Esophagus squamous epithelium (tissue), 5 donors: ENCODE data around the gene PXYLP1. TPM values are rescaled to one million over a fixed set of nuclear protein-coding genes. Genes with fewer than 3 reads are reported as not detected.
"Not testable (repeated sequence)": the region's sequence is repeated elsewhere in the genome, so short reads cannot be mapped to it uniquely, and the experiment has no call there.

Experiments
- DNase-seq: peaks from one replicate; lab custom pipeline; 2025; lab: John Stamatoyannopoulos, UW
- H3K27ac ChIP-seq, 4 donors: fragments of 200-600 bp; sonication (generic); one replicate each; pipeline ENCODE4 v1.5.1; 2016 to 2019; ENCODE audit warnings: mild to moderate bottlenecking in 1 of 4
- H3K27me3 ChIP-seq, 4 donors: fragments of 200-600 bp; sonication (generic); 1 replicate in 3 of 4; 2 replicates in 1 of 4; pipeline versions ENCODE4 v1.5.1 to v1.6.0; 2017 to 2021; ENCODE audit warnings: antibody characterized with exemption in 1 of 4
- H3K36me3 ChIP-seq, 3 donors: fragments of 200-600 bp; sonication (generic); one replicate each; pipeline ENCODE4 v1.5.1; 2016 to 2019
- H3K4me1 ChIP-seq, 3 donors: fragments of 200-600 bp; sonication (generic); one replicate each; pipeline ENCODE4 v1.5.1; 2017 to 2019
- H3K4me3 ChIP-seq, 4 donors: fragments of 200-600 bp; sonication (generic); 1 replicate in 3 of 4; 2 replicates in 1 of 4; pipeline ENCODE4 v1.5.1; 2016 to 2019; ENCODE audit warnings: mild to moderate bottlenecking in 2 of 4, moderate library complexity in 1 of 4
- H3K9me3 ChIP-seq, 3 donors: fragments of 200-600 bp; sonication (generic); one replicate each; pipeline ENCODE4 v1.5.1; 2016 to 2019
- CTCF ChIP-seq, 6 experiments: fragments of 450-650 bp in 4 of 6; fragments of 200-600 bp in 2 of 6; sonication (generic) in 2 of 6; IDR thresholded peaks; one replicate each; pipeline ENCODE4 v1.5.1; 2016 to 2019; ENCODE audit warnings: antibody characterized with exemption in 6 of 6, mild to moderate bottlenecking in 4 of 6, moderate library complexity in 4 of 6
- POLR2A ChIP-seq, 4 donors: fragments of 450-650 bp; IDR thresholded peaks; one replicate each; pipeline ENCODE4 v1.6.1; 2017; ENCODE audit warnings: antibody characterized with exemption in 4 of 4, mild to moderate bottlenecking in 4 of 4, moderate library complexity in 3 of 4
- WGBS, 2 donors: methylation state at CpG; one replicate each; pipeline ENCODE4 v1.1.5; 2018; 5-methylcytosine and 5-hydroxymethylcytosine counted together
- intact Hi-C: fragments of 100-400 bp; cut with DNase I; formaldehyde crosslinking; loops from one replicate; pipeline ENCODE4 v1.15.0; 2022
- total RNA-seq, 4 donors: library from RNA; depleted of rRNA; stranded (reverse); fragments of >200 nt; gene quantifications; one replicate each; pipeline ENCODE4 v1.1.0, GENCODE V29; 2016
- donor health status: DM: yes; HTN: yes; CAD: no.

PXYLP1 gene
- total RNA-seq, 4 donors from 2014 or later = 2.9 to 7.8 (median 4.1) TPM

DNA sequence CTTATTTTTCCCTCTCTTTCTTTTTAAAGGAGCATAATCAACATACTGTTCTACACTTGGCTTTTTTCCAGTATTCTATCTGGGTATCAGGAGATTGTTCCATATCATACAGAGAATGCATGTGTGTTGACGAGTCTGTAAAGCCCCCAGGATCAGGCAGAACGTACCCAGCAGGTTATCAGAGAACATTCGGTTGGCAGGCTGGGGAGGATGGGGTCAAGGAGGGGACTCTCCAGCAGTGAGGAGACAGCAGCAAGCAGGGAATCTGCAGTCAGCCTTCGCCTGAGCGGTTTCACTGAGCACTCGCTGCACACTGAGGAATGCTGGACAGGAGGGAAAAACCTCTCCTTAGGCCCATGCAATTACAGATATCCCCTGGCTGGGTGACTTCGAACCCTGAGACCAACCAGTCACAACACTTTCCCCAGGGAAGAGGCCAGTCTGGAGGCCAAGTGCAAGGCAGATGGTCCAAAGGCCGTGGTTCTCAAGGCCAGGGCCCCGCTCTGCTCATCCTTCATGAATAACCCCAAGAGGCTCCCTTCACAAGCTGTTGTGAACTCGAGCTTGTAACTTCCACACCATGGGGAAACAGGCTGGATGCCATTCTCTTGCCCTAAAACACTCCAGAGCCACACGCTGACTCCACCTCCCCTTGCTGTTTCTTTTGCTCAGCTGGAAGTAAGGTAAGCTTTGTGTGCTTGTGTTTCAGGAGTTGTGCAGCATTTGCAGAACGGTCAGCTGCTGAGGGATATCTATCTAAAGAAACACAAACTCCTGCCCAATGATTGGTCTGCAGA is 60.1 kb downstream of the PXYLP1 start:
- no peak for DNase-seq
- WGBS, 2 donors = 75 to 89% methylated on average over 7 to 11 of the region's 12 CpGs
- intact Hi-C loops = no loop called here

GRCh38 chr3:141292356-141293058 is 60.9 kb downstream of the PXYLP1 start:
- H3K27ac ChIP-seq = peak overlapping the region in 2 of 4 donors; percentile 2 to 10

More for the DNA sequence above, 60.1 kb downstream of the PXYLP1 start:
- Histone ChIP-seq H3K36me3 (peaks cover 0 to 11% (median 0%) of the 10 kb centered on the region in 3 donors), H3K27ac (peak overlapping the region in 1 of 4 donors; percentile 21), H3K4me3 (no peak overlapping the region), H3K9me3 (no peaks in the 10 kb centered on the region), H3K27me3 (no peaks in the 10 kb centered on the region), H3K4me1 (peaks cover 0 to 16% (median 5%) of the 10 kb centered on the region in 3 donors)
- TF ChIP-seq CTCF (IDR thresholded peaks at IDR 0.05) (no peak), POLR2A (IDR thresholded peaks at IDR 0.05) (no peak)

DNA sequence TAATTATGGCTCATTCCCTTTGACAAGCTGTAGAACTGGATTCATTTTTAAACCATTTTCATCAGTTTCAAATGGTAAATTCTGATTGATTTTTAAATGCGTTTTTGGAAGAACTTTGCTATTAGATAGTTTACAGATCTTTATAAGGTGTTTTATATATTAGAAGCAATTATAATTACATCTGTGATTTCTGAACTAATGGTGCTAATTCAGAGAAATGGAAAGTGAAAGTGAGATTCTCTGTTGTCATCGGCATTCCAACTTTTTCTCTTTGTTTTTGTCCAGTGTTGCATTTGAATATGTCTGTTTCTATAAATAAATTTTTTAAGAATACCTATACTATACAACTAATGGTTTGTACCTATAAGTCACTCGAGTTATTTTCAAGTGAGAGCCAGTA is 62.7 kb downstream of the PXYLP1 start:
- Histone ChIP-seq H3K4me3 (peak overlapping the region in 3 of 4 donors; percentile 30 to 60 (median 35)), H3K4me1 (peaks cover 0 to 16% (median 5%) of the 10 kb centered on the region in 3 donors), H3K9me3 (no peaks in the 10 kb centered on the region), H3K27me3 (no peaks in the 10 kb centered on the region), H3K27ac (peak overlapping the region in 2 of 4 donors; percentile 31 to 59), H3K36me3 (no peaks in the 10 kb centered on the region)
- DNase-seq = no peak
- 11 to 19% methylated on average over 3 of the region's 3 CpGs for WGBS, 2 donors
- TF ChIP-seq POLR2A (IDR thresholded peaks at IDR 0.05) = no peak
- no peak for TF ChIP-seq CTCF (IDR thresholded peaks at IDR 0.05)
- intact Hi-C loops = no loop called here

More at GRCh38 chr3:141292356-141293058, 60.9 kb downstream of the PXYLP1 start:
- TF ChIP-seq POLR2A (IDR thresholded peaks at IDR 0.05) (no peak), CTCF (IDR thresholded peaks at IDR 0.05) (no peak)
- Histone ChIP-seq H3K4me1 (peaks cover 0 to 16% (median 5%) of the 10 kb centered on the region in 3 donors), H3K27me3 (no peaks in the 10 kb centered on the region), H3K4me3 (no peak overlapping the region), H3K36me3 (peaks cover 0 to 11% (median 0%) of the 10 kb centered on the region in 3 donors), H3K9me3 (no peaks in the 10 kb centered on the region)
- DNase-seq = no peak
- WGBS, 2 donors = 79 to 91% methylated on average over 10 to 18 of the region's 19 CpGs
- intact Hi-C loops = no loop called here

DNA sequence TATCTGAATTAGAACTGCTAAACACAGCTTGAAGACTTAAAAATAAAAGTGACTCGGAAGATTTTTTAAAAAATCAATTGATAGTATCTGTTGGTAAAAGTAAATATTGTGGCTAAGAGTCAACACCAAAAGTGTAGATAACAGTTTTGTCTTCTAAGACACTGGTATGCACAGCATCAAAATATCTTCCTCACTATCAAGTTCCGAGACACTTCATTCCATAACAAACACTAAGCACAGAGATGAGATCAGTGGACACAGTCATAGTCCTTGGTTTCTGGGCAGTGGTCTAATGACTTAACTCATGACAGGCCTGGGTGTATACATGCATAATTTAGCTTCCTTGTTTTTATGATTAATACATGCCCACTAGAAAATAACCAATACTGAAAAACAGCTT is 63.2 kb downstream of the PXYLP1 start:
- intact Hi-C loops = no loop called here
- Histone ChIP-seq H3K4me3 (peak overlapping the region in 3 of 4 donors; percentile 30 to 60 (median 35)), H3K27ac (peak overlapping the region in 2 of 4 donors; percentile 31 to 59), H3K36me3 (no peaks in the 10 kb centered on the region), H3K4me1 (peaks cover 0 to 16% (median 5%) of the 10 kb centered on the region in 3 donors), H3K27me3 (no peaks in the 10 kb centered on the region), H3K9me3 (no peaks in the 10 kb centered on the region)
- no peak for DNase-seq
- 42 to 44% methylated on average over 2 of the region's 2 CpGs for WGBS, 2 donors
- TF ChIP-seq POLR2A (IDR thresholded peaks at IDR 0.05) (no peak), CTCF (IDR thresholded peaks at IDR 0.05) (no peak)

- not testable (repeated sequence) for H3K27me3 ChIP-seq, DNase-seq, H3K9me3 ChIP-seq, H3K36me3 ChIP-seq, H3K4me3 ChIP-seq, H3K27ac ChIP-seq
- peaks cover 0 to 16% (median 0%) of the 10 kb centered on the region in 3 donors for H3K4me1 ChIP-seq
- 89 to 97% methylated on average over 7 of the region's 7 CpGs for WGBS, 2 donors
- intact Hi-C loops = loop anchor here (10.0 kb wide), 1 partner anchor 264 kb away; no protein-coding TSS in a partner anchor
These were observed 68.8 kb downstream of the PXYLP1 start for GRCh38 chr3:141300426-141300825.
